Suprapubic skin (tissue), 4 donors: ENCODE data around the gene SPP1.

Experiments
- CTCF ChIP-seq, 2 donors: fragments of 200-600 bp in 1 of 2; fragments of 450-650 bp in 1 of 2; sonication (generic) in 1 of 2; IDR thresholded peaks; one replicate each; pipeline ENCODE4 v1.5.1; 2016 to 2019; ENCODE audit warnings: antibody characterized with exemption in 2 of 2, mild to moderate bottlenecking in 1 of 2, moderate library complexity in 1 of 2
- EP300 ChIP-seq: sonication (generic); formaldehyde crosslinking; IDR thresholded peaks from one replicate; pipeline ENCODE4 v1.6.1; 2017; ENCODE audit warnings: antibody characterized with exemption
- POLR2A ChIP-seq, 2 donors: fragments of 450-650 bp; IDR thresholded peaks; one replicate each; pipeline ENCODE4 v1.6.1; 2017; ENCODE audit warnings: antibody characterized with exemption in 2 of 2, mild to moderate bottlenecking in 2 of 2, moderate library complexity in 2 of 2
- POLR2AphosphoS5 ChIP-seq, 3 donors: sonication (generic); formaldehyde crosslinking; IDR thresholded peaks; one replicate each; pipeline ENCODE4 v1.6.1; 2017; ENCODE audit warnings: antibody characterized with exemption in 3 of 3

GRCh38 chr4:88005946-88006345, 30.4 kb downstream of the SPP1 start:
- TF ChIP-seq POLR2A (IDR thresholded peaks at IDR 0.05) (no peak), CTCF (IDR thresholded peaks at IDR 0.05) (no peak), POLR2AphosphoS5 (IDR thresholded peaks at IDR 0.05) (no peak), EP300 (no peak)
